Measurements from ENCODE around the gene TRHDE.

TRHDE gene

DNA sequence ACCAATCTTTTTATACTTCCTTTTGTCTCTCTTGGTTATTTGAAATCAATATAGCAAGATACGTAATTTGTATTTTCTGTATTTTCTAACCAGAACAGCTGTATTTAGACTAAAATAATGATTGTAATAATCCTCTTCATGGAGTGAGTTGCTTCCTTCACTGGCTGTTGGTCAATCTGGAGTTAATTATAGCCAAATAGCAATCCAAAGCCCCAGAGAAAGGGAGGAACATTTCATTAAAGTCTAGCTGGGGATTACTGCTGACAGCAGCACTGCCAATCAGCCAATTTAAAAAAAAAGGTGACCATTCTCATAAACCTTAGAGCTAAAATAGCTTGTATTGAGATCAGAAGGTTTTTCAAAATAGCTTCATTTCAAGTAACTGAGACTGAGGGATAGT lies 118.0 kb downstream of the TRHDE start:
- WGBS, 2 donors (ENCODE audit: extremely low coverage in 2 of 2, insufficient read length in 2 of 2, insufficient replicate concordance in 1 of 2) = no CpG with 5 or more reads among the region's 1 CpG
- no peak overlapping the region for H3K4ac ChIP-seq (ENCODE audit: low read length)
- no peak overlapping the region for H4K91ac ChIP-seq (ENCODE audit: low read depth, low read length, poor library complexity)
- H3K4me3 ChIP-seq (ENCODE audit: low read length in 2 of 2) = no peak overlapping the region
- no peak overlapping the region for H3K23ac ChIP-seq (ENCODE audit: low read depth, low read length, poor library complexity)
- H3K36me3 ChIP-seq (replicated peaks in 1 of 2; ENCODE audit: control insufficient read depth in 2 of 2, insufficient read depth in 2 of 2, low read length in 2 of 2) = peaks cover 0 to 1% of the 10 kb centered on the region in 2 donors
- no peak overlapping the region for H4K8ac ChIP-seq (ENCODE audit: low read depth, low read length)
- H2AK5ac ChIP-seq (ENCODE audit: low read depth, low read length) = no peak overlapping the region
- no peak overlapping the region for H2AFZ ChIP-seq (ENCODE audit: low read length)
- no peak overlapping the region for H3K18ac ChIP-seq (ENCODE audit: low read length)
- H3K27ac ChIP-seq (replicated peaks; ENCODE audit: low read length) = no peak overlapping the region
- H3K9ac ChIP-seq (ENCODE audit: low read depth, low read length, poor library complexity) = no peak overlapping the region
- no peak overlapping the region for H2BK5ac ChIP-seq (ENCODE audit: low read length)
- no peaks in the 10 kb centered on the region for H3K27me3 ChIP-seq (ENCODE audit: control insufficient read depth in 3 of 3, insufficient read depth in 3 of 3, low read depth in 1 of 3, low read length in 3 of 3)
- no peak overlapping the region for H2BK12ac ChIP-seq (ENCODE audit: low read length)
- no peak for DNase-seq (ENCODE audit: low spot score)
- no peak overlapping the region for H2BK15ac ChIP-seq (ENCODE audit: low read length)
- peaks cover 0 to 4% of the 10 kb centered on the region in 2 donors for H3K9me3 ChIP-seq (replicated peaks in 1 of 2; ENCODE audit: control insufficient read depth in 2 of 2, insufficient read depth in 1 of 2, low read depth in 1 of 2, low read length in 2 of 2)
- no peak overlapping the region for H3K4me2 ChIP-seq (ENCODE audit: insufficient read depth, low read length, poor library complexity, severe bottlenecking)
- H3K79me1 ChIP-seq (ENCODE audit: low read depth, low read length) = no peaks in the 10 kb centered on the region
- H3K4me1 ChIP-seq (ENCODE audit: control insufficient read depth in 2 of 2, insufficient read depth in 1 of 2, low read depth in 1 of 2, low read length in 2 of 2) = no peaks in the 10 kb centered on the region
- H2BK120ac ChIP-seq (ENCODE audit: low read depth, low read length) = no peak overlapping the region
- no peak overlapping the region for H3K14ac ChIP-seq (ENCODE audit: low read length)

DNA sequence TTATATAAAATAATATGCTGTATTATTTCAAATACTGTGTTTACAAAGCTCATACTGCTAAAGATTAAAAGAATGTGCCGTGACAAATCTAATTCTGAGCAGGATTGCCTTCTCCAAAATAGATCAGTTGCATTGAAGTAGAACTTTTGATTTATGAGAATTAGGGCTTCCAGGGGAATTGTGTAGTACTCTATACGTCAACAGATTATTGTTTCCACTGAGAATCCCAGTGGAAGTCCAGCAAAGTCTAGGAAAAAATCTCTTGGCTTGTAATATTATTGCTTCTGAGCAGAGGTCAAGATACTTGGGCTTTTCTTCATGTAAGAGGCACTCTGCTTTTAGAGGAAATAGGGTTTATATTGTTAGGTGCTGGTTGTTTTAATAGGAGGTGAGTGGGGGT lies 133.9 kb downstream of the TRHDE start:
- Histone ChIP-seq H3K27me3 (ENCODE audit: control insufficient read depth in 3 of 3, insufficient read depth in 3 of 3, low read depth in 1 of 3, low read length in 3 of 3) (no peaks in the 10 kb centered on the region), H3K9ac (ENCODE audit: low read depth, low read length, poor library complexity) (no peak overlapping the region), H3K36me3 (replicated peaks in 1 of 2; ENCODE audit: control insufficient read depth in 2 of 2, insufficient read depth in 2 of 2, low read length in 2 of 2) (no peaks in the 10 kb centered on the region), H4K8ac (ENCODE audit: low read depth, low read length) (no peak overlapping the region), H3K27ac (replicated peaks; ENCODE audit: low read length) (no peak overlapping the region), H3K23ac (ENCODE audit: low read depth, low read length, poor library complexity) (no peak overlapping the region), H3K14ac (ENCODE audit: low read length) (no peak overlapping the region), H2AFZ (ENCODE audit: low read length) (no peak overlapping the region), H3K4me2 (ENCODE audit: insufficient read depth, low read length, poor library complexity, severe bottlenecking) (no peak overlapping the region), H2BK12ac (ENCODE audit: low read length) (no peak overlapping the region), H3K9me3 (replicated peaks in 1 of 2; ENCODE audit: control insufficient read depth in 2 of 2, insufficient read depth in 1 of 2, low read depth in 1 of 2, low read length in 2 of 2) (no peaks in the 10 kb centered on the region), H3K4ac (ENCODE audit: low read length) (no peak overlapping the region), H2BK15ac (ENCODE audit: low read length) (no peak overlapping the region), H2BK5ac (ENCODE audit: low read length) (no peak overlapping the region), H2BK120ac (ENCODE audit: low read depth, low read length) (no peak overlapping the region), H2AK5ac (ENCODE audit: low read depth, low read length) (no peak overlapping the region), H3K79me1 (ENCODE audit: low read depth, low read length) (no peaks in the 10 kb centered on the region), H4K91ac (ENCODE audit: low read depth, low read length, poor library complexity) (no peak overlapping the region), H3K18ac (ENCODE audit: low read length) (no peak overlapping the region), H3K4me3 (ENCODE audit: low read length in 2 of 2) (no peak overlapping the region), H3K4me1 (ENCODE audit: control insufficient read depth in 2 of 2, insufficient read depth in 1 of 2, low read depth in 1 of 2, low read length in 2 of 2) (no peaks in the 10 kb centered on the region)
- WGBS, 2 donors (ENCODE audit: extremely low coverage in 2 of 2, insufficient read length in 2 of 2, insufficient replicate concordance in 1 of 2) = no CpG with 5 or more reads among the region's 2 CpGs
- DNase-seq (ENCODE audit: low spot score) = no peak

DNA sequence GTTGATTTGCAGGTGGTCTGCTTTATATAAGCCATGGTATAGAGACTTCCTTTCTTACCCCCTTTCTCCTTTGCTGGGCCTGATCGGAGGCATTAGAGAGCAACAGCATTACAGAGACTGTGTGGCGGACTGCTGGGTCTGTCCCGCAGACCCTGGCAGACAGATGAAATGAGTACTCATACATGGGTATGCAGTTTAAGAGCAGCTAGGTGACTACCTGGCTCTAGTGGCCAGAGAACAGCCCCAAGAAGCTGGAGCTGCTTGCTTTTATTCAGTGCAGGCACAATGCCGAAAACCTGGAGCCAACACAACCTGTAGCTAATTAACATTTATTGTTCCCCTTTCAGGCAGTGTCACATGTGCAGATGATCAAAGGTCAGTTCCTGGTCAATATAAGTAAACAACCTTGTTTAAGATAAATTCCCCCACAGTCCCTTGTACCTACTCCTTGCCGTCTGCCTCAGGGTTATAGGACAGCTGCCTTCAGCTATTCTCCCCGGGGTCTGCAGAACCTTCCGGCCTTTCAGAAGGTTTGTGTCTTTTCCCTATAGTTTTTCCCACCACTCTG lies 160.0 kb downstream of the TRHDE start:
- no peak for DNase-seq (ENCODE audit: low spot score)
- H3K27ac ChIP-seq (replicated peaks; ENCODE audit: low read length) = no peak overlapping the region
- no peaks in the 10 kb centered on the region for H3K9me3 ChIP-seq (replicated peaks in 1 of 2; ENCODE audit: control insufficient read depth in 2 of 2, insufficient read depth in 1 of 2, low read depth in 1 of 2, low read length in 2 of 2)
- H3K4me2 ChIP-seq (ENCODE audit: insufficient read depth, low read length, poor library complexity, severe bottlenecking) = no peak overlapping the region
- H3K4me1 ChIP-seq (ENCODE audit: control insufficient read depth in 2 of 2, insufficient read depth in 1 of 2, low read depth in 1 of 2, low read length in 2 of 2) = no peaks in the 10 kb centered on the region
- H3K14ac ChIP-seq (ENCODE audit: low read length) = no peak overlapping the region
- H2BK5ac ChIP-seq (ENCODE audit: low read length) = no peak overlapping the region
- no peak overlapping the region for H4K8ac ChIP-seq (ENCODE audit: low read depth, low read length)
- H3K27me3 ChIP-seq (ENCODE audit: control insufficient read depth in 3 of 3, insufficient read depth in 3 of 3, low read depth in 1 of 3, low read length in 3 of 3) = no peaks in the 10 kb centered on the region
- no peaks in the 10 kb centered on the region for H3K79me1 ChIP-seq (ENCODE audit: low read depth, low read length)
- no peak overlapping the region for H2BK12ac ChIP-seq (ENCODE audit: low read length)
- no peak overlapping the region for H3K4me3 ChIP-seq (ENCODE audit: low read length in 2 of 2)
- no peak overlapping the region for H2BK120ac ChIP-seq (ENCODE audit: low read depth, low read length)
- H3K18ac ChIP-seq (ENCODE audit: low read length) = no peak overlapping the region
- no peaks in the 10 kb centered on the region for H3K36me3 ChIP-seq (replicated peaks in 1 of 2; ENCODE audit: control insufficient read depth in 2 of 2, insufficient read depth in 2 of 2, low read length in 2 of 2)
- H3K4ac ChIP-seq (ENCODE audit: low read length) = no peak overlapping the region
- H2AFZ ChIP-seq (ENCODE audit: low read length) = peak overlapping the region; percentile 21
- H4K91ac ChIP-seq (ENCODE audit: low read depth, low read length, poor library complexity) = no peak overlapping the region
- H3K9ac ChIP-seq (ENCODE audit: low read depth, low read length, poor library complexity) = no peak overlapping the region
- H2AK5ac ChIP-seq (ENCODE audit: low read depth, low read length) = no peak overlapping the region
- no peak overlapping the region for H2BK15ac ChIP-seq (ENCODE audit: low read length)
- WGBS, 2 donors (ENCODE audit: extremely low coverage in 2 of 2, insufficient read length in 2 of 2, insufficient replicate concordance in 1 of 2) = no CpG with 5 or more reads among the region's 7 CpGs
- H3K23ac ChIP-seq (ENCODE audit: low read depth, low read length, poor library complexity) = no peak overlapping the region

DNA sequence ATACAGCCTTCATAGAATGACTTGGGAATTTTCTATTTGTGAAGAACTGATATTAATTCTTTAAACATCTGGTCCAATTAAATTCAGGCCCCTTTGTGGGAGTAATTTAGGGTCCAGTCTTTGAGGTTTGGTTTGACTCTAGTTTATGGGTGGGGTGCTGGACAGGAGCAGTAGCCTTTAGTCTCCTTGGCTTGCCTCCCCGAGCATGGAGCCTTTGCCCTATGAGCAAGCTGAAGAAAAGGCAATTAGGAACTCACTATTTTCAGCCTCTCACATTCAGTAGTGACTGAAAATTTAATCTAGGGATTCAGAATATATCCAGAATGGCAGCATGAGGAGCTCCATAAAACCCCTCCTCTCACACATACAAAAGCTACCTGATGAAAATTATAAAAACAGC lies 161.1 kb downstream of the TRHDE start:
- no peak overlapping the region for H3K14ac ChIP-seq (ENCODE audit: low read length)
- no peak overlapping the region for H2AFZ ChIP-seq (ENCODE audit: low read length)
- H2AK5ac ChIP-seq (ENCODE audit: low read depth, low read length) = no peak overlapping the region
- no peak overlapping the region for H3K27ac ChIP-seq (replicated peaks; ENCODE audit: low read length)
- no peak overlapping the region for H2BK120ac ChIP-seq (ENCODE audit: low read depth, low read length)
- H3K36me3 ChIP-seq (replicated peaks in 1 of 2; ENCODE audit: control insufficient read depth in 2 of 2, insufficient read depth in 2 of 2, low read length in 2 of 2) = no peaks in the 10 kb centered on the region
- no peak overlapping the region for H2BK15ac ChIP-seq (ENCODE audit: low read length)
- H3K9ac ChIP-seq (ENCODE audit: low read depth, low read length, poor library complexity) = no peak overlapping the region
- H3K79me1 ChIP-seq (ENCODE audit: low read depth, low read length) = no peaks in the 10 kb centered on the region
- H3K4ac ChIP-seq (ENCODE audit: low read length) = no peak overlapping the region
- no peaks in the 10 kb centered on the region for H3K9me3 ChIP-seq (replicated peaks in 1 of 2; ENCODE audit: control insufficient read depth in 2 of 2, insufficient read depth in 1 of 2, low read depth in 1 of 2, low read length in 2 of 2)
- H2BK12ac ChIP-seq (ENCODE audit: low read length) = no peak overlapping the region
- H2BK5ac ChIP-seq (ENCODE audit: low read length) = no peak overlapping the region
- no peak overlapping the region for H3K4me3 ChIP-seq (ENCODE audit: low read length in 2 of 2)
- no peak overlapping the region for H3K23ac ChIP-seq (ENCODE audit: low read depth, low read length, poor library complexity)
- no peak overlapping the region for H3K18ac ChIP-seq (ENCODE audit: low read length)
- no peak overlapping the region for H4K91ac ChIP-seq (ENCODE audit: low read depth, low read length, poor library complexity)
- no peak overlapping the region for H3K4me2 ChIP-seq (ENCODE audit: insufficient read depth, low read length, poor library complexity, severe bottlenecking)
- no peak for DNase-seq (ENCODE audit: low spot score)
- no peaks in the 10 kb centered on the region for H3K27me3 ChIP-seq (ENCODE audit: control insufficient read depth in 3 of 3, insufficient read depth in 3 of 3, low read depth in 1 of 3, low read length in 3 of 3)
- no CpG with 5 or more reads among the region's 1 CpG for WGBS, 2 donors (ENCODE audit: extremely low coverage in 2 of 2, insufficient read length in 2 of 2, insufficient replicate concordance in 1 of 2)
- H3K4me1 ChIP-seq (ENCODE audit: control insufficient read depth in 2 of 2, insufficient read depth in 1 of 2, low read depth in 1 of 2, low read length in 2 of 2) = no peaks in the 10 kb centered on the region
- no peak overlapping the region for H4K8ac ChIP-seq (ENCODE audit: low read depth, low read length)

All from neuronal stem cell (in vitro differentiated cells).